Measurements from ENCODE around the gene NADSYN1. TPM values are rescaled to one million over a fixed set of nuclear protein-coding genes. Genes with fewer than 3 reads are reported as not detected.

The NADSYN1 gene
- total RNA-seq, 1 experiment from 2014 or later, result 58.2 TPM

DNA sequence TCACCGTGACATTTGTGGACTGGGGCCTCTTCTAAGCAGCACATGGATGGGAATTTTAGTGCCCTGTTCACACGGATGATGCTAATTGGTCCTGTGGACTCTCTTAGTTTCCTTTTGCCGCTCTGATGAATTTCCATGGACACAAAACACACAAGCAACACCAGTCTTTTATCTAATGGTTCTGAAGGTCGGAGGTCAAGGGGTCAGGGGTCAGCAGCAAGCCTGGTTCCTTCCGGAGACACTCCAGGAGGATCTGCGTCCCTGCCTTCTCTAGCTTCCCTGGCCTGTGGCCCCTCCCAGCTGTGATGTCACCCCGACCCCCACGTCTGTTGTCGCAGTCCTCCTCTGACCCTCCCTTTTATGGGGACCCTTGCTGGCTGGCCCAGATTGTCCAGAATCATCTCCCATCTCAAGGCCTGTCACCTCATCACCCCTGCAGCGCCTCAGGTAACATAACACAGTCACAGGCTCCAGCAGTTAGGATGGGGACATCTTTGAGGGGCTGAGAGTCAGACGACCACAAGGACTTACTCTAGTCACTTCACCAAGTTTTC, 6.8 kb downstream of the NADSYN1 start:
- Histone ChIP-seq H3K36me3 (ENCODE audit: control insufficient read depth in 1 of 2, insufficient read depth in 2 of 2, low read length in 2 of 2) (peaks cover 30 to 39% of the 10 kb centered on the region in 2 experiments; a peak in 3 of 4 replicates), H3K79me2 (ENCODE audit: insufficient read depth, low read length) (no peaks in the 10 kb centered on the region), H2AFZ (ENCODE audit: low read depth, low read length, poor library complexity, severe bottlenecking) (no peak overlapping the region), H4K20me1 (ENCODE audit: insufficient read depth) (no peaks in the 10 kb centered on the region), H3K9ac (ENCODE audit: low read length) (no peak overlapping the region), H3K4me1 (ENCODE audit: control insufficient read depth in 1 of 2, insufficient read depth in 2 of 2, low read length in 2 of 2) (no peaks in the 10 kb centered on the region), H3K4me2 (ENCODE audit: low read length) (no peak overlapping the region), H3K9me3 (ENCODE audit: control insufficient read depth in 1 of 2, insufficient read depth in 1 of 2, low read depth in 1 of 2, low read length in 2 of 2) (no peaks in the 10 kb centered on the region), H3K27ac (ENCODE audit: low read depth, low read length) (no peak overlapping the region), H3K27me3 (ENCODE audit: insufficient read depth, low read length) (no peaks in the 10 kb centered on the region), H3K9me2 (ENCODE audit: insufficient read depth) (no peaks in the 10 kb centered on the region), H3K4me3 (replicated peaks in 1 of 2; ENCODE audit: low read depth in 1 of 2, low read length in 2 of 2) (no peak overlapping the region)
- ChIA-PET POLR2A (no interaction called here), CTCF (no interaction called here), RAD21 (ENCODE audit: low non-redundant PET in 1 of 2, low total read pairs in 2 of 2, uncharacterized antibody in 2 of 2, unreplicated experiment in 2 of 2) (no interaction called here)
- no peak for TF ChIP-seq RAD21 (IDR thresholded peaks at IDR 0.05; ENCODE audit: low read depth)
- no peak for TF ChIP-seq JUND (IDR thresholded peaks at IDR 0.05)
- TF ChIP-seq, protein P1, sequence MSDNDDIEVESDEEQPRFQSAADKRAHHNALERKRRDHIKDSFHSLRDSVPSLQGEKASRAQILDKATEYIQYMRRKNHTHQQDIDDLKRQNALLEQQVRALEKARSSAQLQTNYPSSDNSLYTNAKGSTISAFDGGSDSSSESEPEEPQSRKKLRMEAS (IDR thresholded peaks at IDR 0.05), result no peak
- no peak for TF ChIP-seq ATF3 (IDR thresholded peaks at IDR 0.05)
- no peak for TF ChIP-seq CTCF (IDR thresholded peaks at IDR 0.05 in 2 of 3, conservative IDR thresholded peaks at IDR 0.05 in 1 of 3; ENCODE audit: borderline replicate concordance in 1 of 3, insufficient read depth in 1 of 3, low read depth in 2 of 3, low read length in 2 of 3)
- no peak for TF ChIP-seq SIN3A (IDR thresholded peaks at IDR 0.05; ENCODE audit: low read depth)
- no peak for TF ChIP-seq EGR1 (IDR thresholded peaks at IDR 0.05; ENCODE audit: low read depth)
- TF ChIP-seq, protein P2, sequence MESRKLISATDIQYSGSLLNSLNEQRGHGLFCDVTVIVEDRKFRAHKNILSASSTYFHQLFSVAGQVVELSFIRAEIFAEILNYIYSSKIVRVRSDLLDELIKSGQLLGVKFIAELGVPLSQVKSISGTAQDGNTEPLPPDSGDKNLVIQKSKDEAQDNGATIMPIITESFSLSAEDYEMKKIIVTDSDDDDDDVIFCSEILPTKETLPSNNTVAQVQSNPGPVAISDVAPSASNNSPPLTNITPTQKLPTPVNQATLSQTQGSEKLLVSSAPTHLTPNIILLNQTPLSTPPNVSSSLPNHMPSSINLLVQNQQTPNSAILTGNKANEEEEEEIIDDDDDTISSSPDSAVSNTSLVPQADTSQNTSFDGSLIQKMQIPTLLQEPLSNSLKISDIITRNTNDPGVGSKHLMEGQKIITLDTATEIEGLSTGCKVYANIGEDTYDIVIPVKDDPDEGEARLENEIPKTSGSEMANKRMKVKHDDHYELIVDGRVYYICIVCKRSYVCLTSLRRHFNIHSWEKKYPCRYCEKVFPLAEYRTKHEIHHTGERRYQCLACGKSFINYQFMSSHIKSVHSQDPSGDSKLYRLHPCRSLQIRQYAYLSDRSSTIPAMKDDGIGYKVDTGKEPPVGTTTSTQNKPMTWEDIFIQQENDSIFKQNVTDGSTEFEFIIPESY (IDR thresholded peaks at IDR 0.05; ENCODE audit: extremely low read depth, insufficient replicate concordance, low read length), result no peak
- TF ChIP-seq FOSL1 (IDR thresholded peaks at IDR 0.05; ENCODE audit: low read depth), result no peak
- no peak for TF ChIP-seq TCF7L2 (IDR thresholded peaks at IDR 0.05; ENCODE audit: borderline replicate concordance, extremely low read depth, insufficient read depth, insufficient read length)
- no peak for TF ChIP-seq ELF1 (IDR thresholded peaks at IDR 0.05; ENCODE audit: borderline replicate concordance, low read depth)
- TF ChIP-seq YY1 (IDR thresholded peaks at IDR 0.05; ENCODE audit: extremely low read depth, insufficient replicate concordance, low read depth, low read length), result no peak
- TF ChIP-seq CEBPB (IDR thresholded peaks at IDR 0.05; ENCODE audit: low read depth), result no peak
- DNase-seq (ENCODE audit: low read depth, low spot score), result no peak
- intact Hi-C loops (cut with micrococcal nuclease), result no loop called here
- no peak for ATAC-seq
- no TSS peak for BruUV-seq (replicated peaks)

All from HCT116 (cell line).